GM06990 (cell line): ENCODE data around the gene ATG4A.

Experiments used
- DNase-seq: peaks from one replicate; pipeline ENCODE4 v3.0.0-alpha.2; 2011; ENCODE audit not compliant: insufficient read length; ENCODE audit errors: extremely low read depth
- H3K27me3 ChIP-seq: replicated peaks from 2 replicates; pipeline ENCODE4 v1.6.0; 2011; ENCODE audit warnings: low read length; ENCODE audit not compliant: control insufficient read depth, insufficient read depth
- H3K36me3 ChIP-seq: 2 replicates; pipeline ENCODE4 v1.5.1; 2011; ENCODE audit warnings: low read length; ENCODE audit not compliant: control insufficient read depth, insufficient read depth
- H3K4me3 ChIP-seq: replicated peaks from 2 replicates; pipeline ENCODE4 v1.5.1; 2011; ENCODE audit warnings: low read depth, mild to moderate bottlenecking, control low read depth, low read length
- TF ChIP-seq, protein P1 (sequence below): IDR thresholded peaks from 2 replicates; pipeline ENCODE4 v1.5.1; 2011; ENCODE audit warnings: low read length, control low read depth, mild to moderate bottlenecking, inconsistent platforms; ENCODE audit not compliant: insufficient read depth, poor library complexity, severe bottlenecking

Gene ATG4A

DNA sequence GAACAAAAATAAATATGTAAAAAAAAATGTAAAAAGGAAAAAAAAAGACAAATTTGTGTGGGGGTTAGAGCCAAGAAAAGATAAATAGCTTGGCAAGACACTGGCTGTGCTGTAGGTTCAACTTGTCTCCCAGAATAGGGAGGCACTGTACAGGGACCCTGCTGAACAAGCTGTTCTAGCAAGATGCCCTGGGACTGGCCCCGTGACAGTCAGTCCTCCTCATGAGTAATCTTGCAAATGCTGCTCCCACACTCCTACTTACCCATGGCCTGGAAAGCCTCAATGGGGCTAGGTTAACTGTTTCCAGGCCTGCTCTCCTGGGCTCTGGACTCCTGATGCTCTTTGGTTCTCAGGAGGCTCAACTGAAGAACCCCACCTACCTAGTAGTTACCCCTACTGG, 106.8 kb downstream of the ATG4A start:
- Histone ChIP-seq H3K4me3 (no peak overlapping the region), H3K27me3 (no peaks in the 10 kb centered on the region; the same call in 1 of the 2 replicates), H3K36me3 (no peaks in the 10 kb centered on the region)
- DNase-seq: no peak
- TF ChIP-seq, protein P1, sequence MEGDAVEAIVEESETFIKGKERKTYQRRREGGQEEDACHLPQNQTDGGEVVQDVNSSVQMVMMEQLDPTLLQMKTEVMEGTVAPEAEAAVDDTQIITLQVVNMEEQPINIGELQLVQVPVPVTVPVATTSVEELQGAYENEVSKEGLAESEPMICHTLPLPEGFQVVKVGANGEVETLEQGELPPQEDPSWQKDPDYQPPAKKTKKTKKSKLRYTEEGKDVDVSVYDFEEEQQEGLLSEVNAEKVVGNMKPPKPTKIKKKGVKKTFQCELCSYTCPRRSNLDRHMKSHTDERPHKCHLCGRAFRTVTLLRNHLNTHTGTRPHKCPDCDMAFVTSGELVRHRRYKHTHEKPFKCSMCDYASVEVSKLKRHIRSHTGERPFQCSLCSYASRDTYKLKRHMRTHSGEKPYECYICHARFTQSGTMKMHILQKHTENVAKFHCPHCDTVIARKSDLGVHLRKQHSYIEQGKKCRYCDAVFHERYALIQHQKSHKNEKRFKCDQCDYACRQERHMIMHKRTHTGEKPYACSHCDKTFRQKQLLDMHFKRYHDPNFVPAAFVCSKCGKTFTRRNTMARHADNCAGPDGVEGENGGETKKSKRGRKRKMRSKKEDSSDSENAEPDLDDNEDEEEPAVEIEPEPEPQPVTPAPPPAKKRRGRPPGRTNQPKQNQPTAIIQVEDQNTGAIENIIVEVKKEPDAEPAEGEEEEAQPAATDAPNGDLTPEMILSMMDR: no peak

DNA sequence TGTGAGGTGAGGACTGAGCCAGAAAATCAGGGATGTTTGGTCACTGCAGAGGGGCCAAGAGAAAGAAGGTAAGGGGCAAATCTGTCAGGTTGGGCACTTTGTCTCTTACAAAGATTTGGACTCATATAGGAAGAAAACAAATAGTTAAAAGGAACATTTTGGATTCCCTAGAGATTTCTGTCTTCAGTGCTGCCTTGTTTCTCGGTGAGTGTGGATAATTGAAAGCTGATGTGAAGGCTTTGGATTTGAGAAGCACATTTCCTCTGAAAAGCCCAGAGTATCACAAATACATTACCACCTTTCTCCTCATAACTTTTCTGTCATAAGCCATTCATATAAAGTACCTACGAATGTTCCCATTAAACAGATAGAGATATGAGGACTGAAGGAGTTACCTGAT, 107.5 kb downstream of the ATG4A start:
- TF ChIP-seq, protein P1: no peak
- Histone ChIP-seq H3K27me3 (no peaks in the 10 kb centered on the region; the same call in 1 of the 2 replicates), H3K36me3 (no peaks in the 10 kb centered on the region), H3K4me3 (no peak overlapping the region)
- DNase-seq: no peak

DNA sequence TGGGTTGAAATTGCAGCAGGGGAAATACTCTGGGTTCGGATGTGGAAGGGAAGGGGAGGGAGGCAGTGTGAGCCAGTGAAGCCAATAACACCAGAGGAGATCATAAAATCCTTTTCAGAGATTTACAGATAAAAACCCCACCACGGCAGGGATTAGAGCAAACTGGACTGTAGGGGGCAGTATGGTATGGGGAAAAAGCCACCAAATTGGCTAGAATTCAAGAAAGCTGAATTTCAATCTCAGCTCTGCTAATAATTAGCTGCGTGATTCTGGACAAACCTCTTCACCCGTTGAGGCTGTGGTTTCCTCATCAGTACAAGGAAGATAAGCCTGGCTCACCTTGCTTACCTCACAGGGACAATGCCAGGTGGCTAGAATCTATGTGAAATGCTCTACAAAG, 108.1 kb downstream of the ATG4A start:
- Histone ChIP-seq H3K4me3 (no peak overlapping the region), H3K27me3 (no peaks in the 10 kb centered on the region; the same call in 1 of the 2 replicates), H3K36me3 (no peaks in the 10 kb centered on the region)
- TF ChIP-seq, protein P1: peak; percentile 67
- DNase-seq: no peak

DNA sequence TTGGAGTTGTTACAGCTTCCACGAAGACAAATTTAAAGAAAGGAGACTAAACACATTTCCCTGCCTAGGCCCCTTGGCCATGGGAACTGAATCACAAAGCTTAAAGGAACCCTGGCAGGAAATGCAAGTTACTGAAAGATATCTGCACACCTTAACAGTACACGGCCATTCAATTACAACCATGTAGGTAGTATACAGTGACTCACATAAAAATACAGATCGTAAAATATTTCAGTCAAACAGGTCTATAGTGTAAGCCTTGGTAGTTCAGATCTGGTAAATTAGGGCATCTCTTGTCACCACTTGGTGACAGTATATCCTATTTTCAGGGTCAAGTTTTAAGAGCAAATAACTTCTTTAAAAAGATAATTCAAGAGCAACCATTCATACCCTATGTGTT, 112.0 kb downstream of the ATG4A start:
- H3K4me3 ChIP-seq: no peak overlapping the region
- DNase-seq: no peak
- TF ChIP-seq, protein P1: no peak
- no peaks in the 10 kb centered on the region for H3K27me3 ChIP-seq
- no peaks in the 10 kb centered on the region for H3K36me3 ChIP-seq
